ENCODE measurements around the gene ROBO1. TPM values are rescaled to one million over a fixed set of nuclear protein-coding genes. Genes with fewer than 3 reads are reported as not detected.

ROBO1 gene
- total RNA-seq, 1 donor from 2014 or later, result 19.4 TPM

GRCh38 chr3:79684041-79684440, 83.8 kb downstream of the ROBO1 start:
- no peak overlapping the region for H3K4me3 ChIP-seq (ENCODE audit: low read depth, low read length)
- DNase-seq (ENCODE audit: low read depth), result no peak
- TF ChIP-seq CTCF (conservative IDR thresholded peaks at IDR 0.05; ENCODE audit: low read depth, low read length), result no peak

- no peak for TF ChIP-seq CTCF (conservative IDR thresholded peaks at IDR 0.05; ENCODE audit: low read depth, low read length)
- H3K4me3 ChIP-seq (ENCODE audit: low read depth, low read length), result no peak overlapping the region
- no peak for DNase-seq (ENCODE audit: low read depth)
These were observed 95.1 kb downstream of the ROBO1 start for GRCh38 chr3:79672731-79673130.

- DNase-seq (ENCODE audit: low read depth), result no peak
- H3K4me3 ChIP-seq (ENCODE audit: low read depth, low read length), result no peak overlapping the region
- TF ChIP-seq CTCF (conservative IDR thresholded peaks at IDR 0.05; ENCODE audit: low read depth, low read length), result no peak
These were observed 95.7 kb downstream of the ROBO1 start for GRCh38 chr3:79672075-79672474.

GRCh38 chr3:79670178-79670577, 97.6 kb downstream of the ROBO1 start:
- DNase-seq (ENCODE audit: low read depth), result no peak
- no peak overlapping the region for H3K4me3 ChIP-seq (ENCODE audit: low read depth, low read length)
- no peak for TF ChIP-seq CTCF (conservative IDR thresholded peaks at IDR 0.05; ENCODE audit: low read depth, low read length)

GRCh38 chr3:79664455-79664854, 103.3 kb downstream of the ROBO1 start:
- no peak for DNase-seq (ENCODE audit: low read depth)
- H3K4me3 ChIP-seq (ENCODE audit: low read depth, low read length), result no peak overlapping the region
- no peak for TF ChIP-seq CTCF (conservative IDR thresholded peaks at IDR 0.05; ENCODE audit: low read depth, low read length)

- H3K4me3 ChIP-seq (ENCODE audit: low read depth, low read length), result no peak overlapping the region
- DNase-seq (ENCODE audit: low read depth), result no peak
- no peak for TF ChIP-seq CTCF (conservative IDR thresholded peaks at IDR 0.05; ENCODE audit: low read depth, low read length)
These were observed 105.9 kb downstream of the ROBO1 start for GRCh38 chr3:79661896-79662295.

GRCh38 chr3:79657076-79657475, 110.7 kb downstream of the ROBO1 start:
- no peak for DNase-seq (ENCODE audit: low read depth)
- TF ChIP-seq CTCF (conservative IDR thresholded peaks at IDR 0.05; ENCODE audit: low read depth, low read length), result no peak
- no peak overlapping the region for H3K4me3 ChIP-seq (ENCODE audit: low read depth, low read length)

Measured in epithelial cell of proximal tubule (primary cell).